CD4-positive, alpha-beta T cell (primary cell): ENCODE data around the gene KIF26A. TPM values are rescaled to one million over a fixed set of nuclear protein-coding genes. Genes with fewer than 3 reads are reported as not detected.

Experiments
- ATAC-seq: fragments of 200-7000 bp; cut with Tn5 transposase; one replicate; pipeline ENCODE4 v1.10.0; 2022; ENCODE audit warnings: mild to moderate bottlenecking; ENCODE audit not compliant: poor library complexity
- CTCF ChIA-PET: fragments of 350-600 bp; sonication (Branson Sonifier 250); formaldehyde crosslinking; loops from one replicate; lab custom pipeline; 2021; ENCODE audit warnings: antibody characterized with exemption, inconsistent platforms; lab: Charles Lee
- POLR2A ChIA-PET: fragments of 350-600 bp; sonication (Branson Sonifier 250); formaldehyde crosslinking; loops from one replicate; lab custom pipeline; 2021; ENCODE audit warnings: antibody characterized with exemption, inconsistent platforms; lab: Charles Lee
- DNase-seq, 14 experiments: peaks; one replicate each; pipeline ENCODE4 v3.0.0-alpha.2; 2013 to 2020; ENCODE audit warnings: mixed read lengths in 2 of 14
- H3K27ac ChIP-seq, 2 donors: one replicate each; pipeline versions ENCODE4 v1.5.1 to v1.7.0; 2013; ENCODE audit warnings: low read length in 2 of 2, low read depth in 1 of 2, mild to moderate bottlenecking in 1 of 2
- H3K27me3 ChIP-seq, 2 experiments: 1 replicate in 1 of 2; 2 replicates in 1 of 2; pipeline versions ENCODE4 v1.6.1 to v1.7.0; 2013; ENCODE audit warnings: low read length in 2 of 2, control low read depth in 1 of 2, mild to moderate bottlenecking in 1 of 2, moderate library complexity in 1 of 2; ENCODE audit not compliant: insufficient read depth in 2 of 2, control insufficient read depth in 1 of 2
- H3K36me3 ChIP-seq: one replicate; pipeline ENCODE4 v1.6.1; 2013; ENCODE audit warnings: low read length, control low read depth; ENCODE audit not compliant: insufficient read depth
- H3K4me1 ChIP-seq: one replicate; pipeline ENCODE4 v1.6.1; 2013; ENCODE audit warnings: low read length, control low read depth; ENCODE audit not compliant: insufficient read depth
- H3K4me3 ChIP-seq: one replicate; pipeline ENCODE4 v1.5.1; 2013; ENCODE audit warnings: mild to moderate bottlenecking, low read length, moderate library complexity
- H3K9me3 ChIP-seq, 2 experiments: 1 replicate in 1 of 2; 2 replicates in 1 of 2; pipeline versions ENCODE4 v1.6.1 to v1.7.0; 2013; ENCODE audit warnings: low read length in 2 of 2, mild to moderate bottlenecking in 2 of 2, control low read depth in 1 of 2, moderate library complexity in 1 of 2; ENCODE audit not compliant: control insufficient read depth in 1 of 2, insufficient read depth in 1 of 2
- H3K27ac Mint-ChIP-seq: one replicate; pipeline ENCODE4 v1.8.0; 2020; ENCODE audit warnings: mixed read lengths
- H3K27me3 Mint-ChIP-seq: one replicate; pipeline ENCODE4 v1.8.0; 2021; ENCODE audit warnings: mixed read lengths
- H3K36me3 Mint-ChIP-seq: one replicate; pipeline ENCODE4 v1.8.0; 2021; ENCODE audit warnings: low read depth, mixed read lengths
- H3K4me1 Mint-ChIP-seq: one replicate; pipeline ENCODE4 v1.8.0; 2021; ENCODE audit warnings: low read depth, mixed read lengths
- H3K4me3 Mint-ChIP-seq: one replicate; pipeline ENCODE4 v1.8.0; 2020; ENCODE audit warnings: mild to moderate bottlenecking, mixed read lengths
- H3K9me3 Mint-ChIP-seq: one replicate; pipeline ENCODE4 v1.8.0; 2020; ENCODE audit warnings: mixed read lengths
- intact Hi-C, 2 experiments: fragments of 100-400 bp; cut with DNase I in 1 of 2; cut with micrococcal nuclease in 1 of 2; formaldehyde crosslinking; loops; one replicate each; pipeline versions ENCODE4 v1.15.1 to v1.9.0; 2023 to 2025; cut with DNase I, micrococcal nuclease
- total RNA-seq, 174 experiments: library from RNA in 2 of 174; stranded (reverse) in 2 of 174; gene quantifications; one replicate each; pipeline ENCODE4 v1.2.3 and lab custom pipeline; 2021 to 2026
- TF ChIP-seq, protein P1 (sequence below): fragments of 200-600 bp; IDR thresholded peaks from one replicate; pipeline ENCODE4 v1.8.0; 2022; ENCODE audit warnings: antibody characterized with exemption, mild to moderate bottlenecking

The KIF26A gene
- total RNA-seq, 2 experiments from 2014 or later, result 0.25 to 0.31 TPM

DNA sequence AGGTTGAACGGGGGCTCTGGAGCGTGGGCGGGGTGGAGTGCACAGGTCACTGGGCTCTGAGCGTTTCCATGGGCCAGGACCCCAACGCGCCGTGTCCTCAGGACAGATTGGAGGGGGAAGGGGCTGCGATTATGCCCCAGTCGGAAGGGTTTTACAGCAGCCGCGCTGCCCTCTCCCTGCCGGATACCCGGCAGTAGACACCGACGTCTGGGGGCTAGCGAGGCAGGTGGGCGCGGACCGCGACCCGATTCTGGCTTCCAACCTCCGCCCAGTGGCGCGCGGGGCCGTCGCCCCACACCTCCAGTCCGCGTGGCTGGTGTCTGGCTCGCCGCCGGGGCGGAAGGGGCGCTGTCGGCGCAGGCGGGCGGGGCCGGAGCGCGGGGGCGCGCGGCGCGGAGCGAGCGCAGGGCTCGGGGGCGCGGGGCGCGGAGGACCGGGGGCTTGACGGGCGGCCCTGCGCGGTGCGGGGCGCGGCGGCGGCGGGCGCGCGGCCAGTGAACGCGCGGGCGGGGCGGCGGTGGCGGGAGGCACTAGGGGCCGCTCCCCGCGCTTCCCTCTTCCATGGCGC, 2.4 kb upstream of the KIF26A start:
- peaks cover 4% of the 10 kb centered on the region for H3K4me1 Mint-ChIP-seq
- H3K4me3 ChIP-seq, result no peak overlapping the region
- peak overlapping the region; percentile 30 for H3K4me3 Mint-ChIP-seq
- H3K9me3 Mint-ChIP-seq, result no peaks in the 10 kb centered on the region
- peaks cover 0 to 36% of the 10 kb centered on the region in 2 experiments for H3K9me3 ChIP-seq
- CTCF ChIA-PET, result no interaction called here
- POLR2A ChIA-PET, result no interaction called here
- intact Hi-C loops, result loop anchor here (2.0 to 5.0 kb wide), 4 partner anchors 59 to 571 kb away; no protein-coding TSS in a partner anchor
- H3K36me3 Mint-ChIP-seq, result no peaks in the 10 kb centered on the region
- peaks cover 50 to 61% of the 10 kb centered on the region in 2 experiments for H3K27me3 ChIP-seq
- H3K27me3 Mint-ChIP-seq, result peaks cover 54% of the 10 kb centered on the region
- H3K36me3 ChIP-seq, result no peaks in the 10 kb centered on the region
- TF ChIP-seq, protein P1, sequence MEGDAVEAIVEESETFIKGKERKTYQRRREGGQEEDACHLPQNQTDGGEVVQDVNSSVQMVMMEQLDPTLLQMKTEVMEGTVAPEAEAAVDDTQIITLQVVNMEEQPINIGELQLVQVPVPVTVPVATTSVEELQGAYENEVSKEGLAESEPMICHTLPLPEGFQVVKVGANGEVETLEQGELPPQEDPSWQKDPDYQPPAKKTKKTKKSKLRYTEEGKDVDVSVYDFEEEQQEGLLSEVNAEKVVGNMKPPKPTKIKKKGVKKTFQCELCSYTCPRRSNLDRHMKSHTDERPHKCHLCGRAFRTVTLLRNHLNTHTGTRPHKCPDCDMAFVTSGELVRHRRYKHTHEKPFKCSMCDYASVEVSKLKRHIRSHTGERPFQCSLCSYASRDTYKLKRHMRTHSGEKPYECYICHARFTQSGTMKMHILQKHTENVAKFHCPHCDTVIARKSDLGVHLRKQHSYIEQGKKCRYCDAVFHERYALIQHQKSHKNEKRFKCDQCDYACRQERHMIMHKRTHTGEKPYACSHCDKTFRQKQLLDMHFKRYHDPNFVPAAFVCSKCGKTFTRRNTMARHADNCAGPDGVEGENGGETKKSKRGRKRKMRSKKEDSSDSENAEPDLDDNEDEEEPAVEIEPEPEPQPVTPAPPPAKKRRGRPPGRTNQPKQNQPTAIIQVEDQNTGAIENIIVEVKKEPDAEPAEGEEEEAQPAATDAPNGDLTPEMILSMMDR, result no peak
- H3K27ac ChIP-seq, result no peak overlapping the region
- peaks cover 26% of the 10 kb centered on the region for H3K4me1 ChIP-seq
- DNase-seq (peak in 1 of 14 experiments; percentile 1), ATAC-seq (no peak)
- H3K27ac Mint-ChIP-seq, result no peak overlapping the region

- no peak overlapping the region for H3K4me3 ChIP-seq
- Mint-ChIP-seq H3K27ac (no peak overlapping the region), H3K36me3 (no peaks in the 10 kb centered on the region), H3K4me3 (peak overlapping the region; percentile 63), H3K4me1 (peaks cover 4% of the 10 kb centered on the region), H3K9me3 (no peaks in the 10 kb centered on the region), H3K27me3 (peaks cover 52% of the 10 kb centered on the region)
- H3K4me1 ChIP-seq, result peaks cover 26% of the 10 kb centered on the region
- TF ChIP-seq, protein P1, result no peak
- CTCF ChIA-PET, result interaction anchor here (1.2 kb wide), 1 partner anchor 8 kb away, joined by 4 read pairs; no protein-coding TSS in a partner anchor
- H3K27ac ChIP-seq, result no peak overlapping the region
- POLR2A ChIA-PET, result interaction anchor here (1.1 kb wide), 1 partner anchor 427 kb away, joined by 7 read pairs; no protein-coding TSS in a partner anchor
- peaks cover 50 to 61% of the 10 kb centered on the region in 2 experiments for H3K27me3 ChIP-seq
- H3K9me3 ChIP-seq, result peaks cover 0 to 30% of the 10 kb centered on the region in 2 experiments
- DNase-seq (peak in 1 of 14 experiments; percentile 4), ATAC-seq (no peak)
- no peaks in the 10 kb centered on the region for H3K36me3 ChIP-seq
- intact Hi-C loops, result loop anchor here (1.0 to 5.0 kb wide), 6 partner anchors 59 to 571 kb away; no protein-coding TSS in a partner anchor
Measured at GRCh38 chr14:104136472-104137296, 1.7 kb upstream of the KIF26A start.

- peak; percentile 15 to 75 (median 55) for DNase-seq
- H3K9me3 Mint-ChIP-seq, result no peaks in the 10 kb centered on the region
- TF ChIP-seq, protein P1, result peak; percentile 83
- H3K4me3 Mint-ChIP-seq, result peak overlapping the region; percentile 63
- H3K4me1 ChIP-seq, result peaks cover 26% of the 10 kb centered on the region
- no peaks in the 10 kb centered on the region for H3K36me3 Mint-ChIP-seq
- intact Hi-C loops, result loop anchor here (1.0 to 5.0 kb wide), 6 partner anchors 60 to 570 kb away; no protein-coding TSS in a partner anchor
- peaks cover 43% of the 10 kb centered on the region for H3K27me3 Mint-ChIP-seq
- peak; percentile 67 for ATAC-seq
- ChIA-PET CTCF (interaction anchor here (0.7 to 1.2 kb wide), 4 partner anchors 9 to 502 kb away, joined by 3 to 6 read pairs (median 4); no protein-coding TSS in a partner anchor), POLR2A (interaction anchor here (1.1 kb wide), 1 partner anchor 427 kb away, joined by 7 read pairs; no protein-coding TSS in a partner anchor)
- peaks cover 4% of the 10 kb centered on the region for H3K4me1 Mint-ChIP-seq
- no peak overlapping the region for H3K27ac Mint-ChIP-seq
- peak overlapping the region; percentile 29 for H3K4me3 ChIP-seq
- no peaks in the 10 kb centered on the region for H3K36me3 ChIP-seq
- H3K9me3 ChIP-seq, result peaks cover 0 to 30% of the 10 kb centered on the region in 2 experiments
- H3K27me3 ChIP-seq, result peaks cover 50 to 61% of the 10 kb centered on the region in 2 experiments
- H3K27ac ChIP-seq, result no peak overlapping the region
Measured at GRCh38 chr14:104137297-104138097, 890 bp upstream of the KIF26A start.
